GM12873 (cell line): Measurements from ENCODE around the gene ACP4.

Experiments
- CTCF ChIP-seq: IDR thresholded peaks from 2 replicates; pipeline ENCODE4 v1.5.1; 2012; ENCODE audit warnings: low read depth, mild to moderate bottlenecking, moderate library complexity, low read length, control low read depth; ENCODE audit not compliant: insufficient read depth; ENCODE audit errors: missing control alignments

The ACP4 gene

DNA sequence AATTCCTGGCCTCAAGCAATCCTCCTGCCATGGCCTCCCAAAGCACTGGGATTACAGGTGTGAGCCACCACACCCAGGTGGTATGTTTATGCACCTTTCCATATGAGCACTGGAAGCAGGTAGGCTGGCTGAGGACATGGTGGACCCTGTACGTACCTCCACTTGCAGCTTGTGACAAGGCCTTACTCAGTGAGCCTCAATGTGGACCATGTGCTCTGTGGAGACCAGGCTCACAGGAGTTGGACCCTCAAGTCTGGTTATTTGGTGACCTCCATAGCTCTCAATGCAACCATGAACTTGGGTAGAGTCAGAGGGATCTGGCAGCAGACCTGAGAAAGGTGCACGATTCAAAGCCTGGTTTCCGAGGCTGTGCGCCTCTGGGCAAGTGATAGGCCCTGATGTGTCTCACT, 5.5 kb downstream of the ACP4 start:
- TF ChIP-seq CTCF, result no peak

DNA sequence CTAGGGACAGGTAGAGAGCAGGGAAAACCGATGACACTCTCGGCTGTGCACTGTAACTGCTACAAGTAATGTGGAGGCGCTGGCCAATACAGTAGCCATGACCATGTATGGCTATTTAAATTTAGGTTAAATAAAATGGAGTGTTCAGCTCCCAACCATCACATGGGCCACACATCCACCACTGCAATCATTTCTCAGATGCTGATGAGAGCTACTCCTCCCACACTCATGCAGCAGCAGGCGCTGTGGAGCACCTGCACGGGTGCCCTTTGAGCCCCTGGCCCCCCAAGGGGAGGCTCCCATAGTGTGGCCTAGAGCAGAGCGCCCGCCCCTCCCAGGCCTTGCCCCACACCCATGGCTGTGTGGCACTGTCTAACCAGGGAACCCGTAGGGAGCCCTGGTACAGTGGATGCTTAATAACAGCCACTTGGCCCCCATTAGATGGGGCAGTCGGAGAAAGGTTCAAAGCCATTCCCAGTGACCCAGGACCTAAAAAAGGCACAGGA, 6.0 kb downstream of the ACP4 start:
- peak; percentile 24 for TF ChIP-seq CTCF

DNA sequence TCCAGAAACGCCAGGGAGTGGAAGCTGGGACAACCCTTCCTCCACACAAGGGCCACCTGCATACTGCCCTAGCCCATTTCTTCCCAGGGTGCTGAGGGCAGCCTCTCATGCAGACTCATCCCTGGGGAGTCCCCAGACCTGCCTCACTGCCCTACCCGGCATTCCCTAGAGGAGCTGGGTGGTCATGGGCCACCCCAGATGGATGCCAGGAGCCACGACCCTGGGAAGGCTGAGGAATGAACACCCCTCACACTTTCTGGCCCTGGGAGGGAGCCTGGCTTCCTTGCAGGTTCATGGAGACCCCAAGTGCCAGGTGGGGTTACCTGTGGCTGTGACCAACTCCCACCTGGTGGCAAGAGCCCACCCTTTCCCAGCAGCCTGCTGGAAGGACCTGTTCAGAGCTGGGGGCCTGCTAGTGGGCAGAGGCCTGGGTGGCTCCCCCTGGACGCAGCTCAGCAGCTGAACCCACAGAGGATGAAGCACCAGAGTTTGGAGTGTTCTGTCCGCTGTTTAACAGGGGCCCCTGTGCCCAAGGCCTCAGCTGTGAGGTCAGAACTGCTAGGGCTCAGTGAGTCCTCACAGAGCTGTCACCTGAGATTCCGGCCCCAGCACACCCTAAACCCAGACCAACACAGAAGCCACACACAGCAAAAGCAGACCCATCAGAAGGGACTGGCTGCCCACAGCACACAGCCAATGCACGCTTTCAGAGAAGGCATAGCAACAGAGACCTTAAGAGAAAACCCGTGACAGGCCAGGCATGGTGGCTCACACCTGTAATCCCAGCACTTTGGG, 6.6 kb downstream of the ACP4 start:
- no peak for TF ChIP-seq CTCF

GRCh38 chr19:50797429-50797780, 7.2 kb downstream of the ACP4 start:
- TF ChIP-seq CTCF, result no peak

DNA sequence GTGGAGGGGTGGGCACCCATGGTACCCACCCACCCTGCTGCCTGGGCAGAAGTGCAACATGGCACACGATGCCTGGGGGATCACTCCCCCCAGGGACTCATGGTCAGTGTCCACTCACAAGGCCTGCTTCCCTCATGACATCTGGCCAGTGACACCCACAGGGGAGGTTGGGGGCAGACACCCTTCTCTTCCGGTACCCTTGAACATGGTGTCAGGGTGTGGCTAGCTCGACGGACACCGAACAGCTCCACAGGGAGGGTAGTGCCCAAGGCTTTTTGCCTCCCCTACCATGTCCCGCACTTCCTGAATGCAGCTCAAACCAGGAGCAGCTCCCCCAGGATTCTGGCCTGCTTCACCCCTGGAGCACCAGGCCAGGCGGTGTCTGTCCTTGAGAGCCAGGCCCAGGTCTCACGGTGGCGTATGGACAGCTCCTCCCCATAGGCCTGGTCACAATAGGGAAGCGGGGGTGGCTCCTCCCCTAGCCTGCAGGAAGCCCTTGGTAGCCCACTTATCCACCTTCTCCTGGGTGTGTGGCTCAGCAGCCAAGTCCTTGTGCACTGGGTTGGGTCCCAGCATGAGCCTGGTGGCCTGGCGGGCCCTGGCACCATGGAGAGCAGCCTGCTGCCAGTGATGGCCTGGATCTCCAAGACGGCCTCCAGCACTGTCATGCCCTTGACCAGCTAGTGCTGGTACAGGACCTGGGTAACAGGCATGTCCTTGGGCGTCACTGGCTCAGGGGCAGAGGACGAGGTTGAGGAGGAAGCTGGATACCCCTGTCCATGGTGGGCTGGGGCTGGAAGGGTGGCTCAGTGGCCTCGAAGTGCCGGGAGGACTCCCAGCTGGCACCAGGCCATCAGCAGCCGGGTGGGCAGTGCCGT, 7.8 kb downstream of the ACP4 start:
- no peak for TF ChIP-seq CTCF

GRCh38 chr19:50798659-50799546, 8.7 kb downstream of the ACP4 start:
- TF ChIP-seq CTCF, result no peak
